Sigmoid colon (tissue), 7 donors: ENCODE data around the gene PPP2R2C. TPM values are rescaled to one million over a fixed set of nuclear protein-coding genes. Genes with fewer than 3 reads are reported as not detected.

Experiments
- DNase-seq: peaks from one replicate; pipeline ENCODE4 v3.0.0-alpha.2; 2019
- H3K27ac ChIP-seq, 4 donors: fragments of 200-600 bp; sonication (generic); one replicate each; pipeline ENCODE4 v1.5.1; 2016 to 2019; ENCODE audit warnings: mild to moderate bottlenecking in 1 of 4
- H3K27me3 ChIP-seq, 3 donors: fragments of 200-600 bp; sonication (generic); one replicate each; pipeline ENCODE4 v1.5.1; 2019; ENCODE audit warnings: mild to moderate bottlenecking in 1 of 3
- H3K36me3 ChIP-seq, 4 donors: fragments of 200-600 bp; sonication (generic); one replicate each; pipeline ENCODE4 v1.5.1; 2016 to 2019
- H3K4me1 ChIP-seq, 4 donors: fragments of 200-600 bp; sonication (generic); one replicate each; pipeline ENCODE4 v1.5.1; 2017 to 2019
- H3K4me3 ChIP-seq, 4 donors: fragments of 200-600 bp; sonication (generic); one replicate each; pipeline ENCODE4 v1.5.1; 2017 to 2019; ENCODE audit warnings: mild to moderate bottlenecking in 2 of 4, moderate library complexity in 1 of 4
- H3K9me3 ChIP-seq, 4 donors: fragments of 200-600 bp in 3 of 4; sonication (generic) in 3 of 4; one replicate each; pipeline versions ENCODE4 v1.5.1 to v1.6.1; 2013 to 2019
- EP300 ChIP-seq, 4 donors: sonication (generic); formaldehyde crosslinking; IDR thresholded peaks; one replicate each; pipeline ENCODE4 v1.6.1; 2017; ENCODE audit warnings: antibody characterized with exemption in 4 of 4
- POLR2A ChIP-seq, 2 donors: fragments of 450-650 bp; IDR thresholded peaks; one replicate each; pipeline ENCODE4 v1.6.1; 2016; ENCODE audit warnings: antibody characterized with exemption in 2 of 2, mild to moderate bottlenecking in 2 of 2, moderate library complexity in 2 of 2
- POLR2AphosphoS5 ChIP-seq, 4 donors: sonication (generic); formaldehyde crosslinking; IDR thresholded peaks; one replicate each; pipeline ENCODE4 v1.6.1; 2017; ENCODE audit warnings: antibody characterized with exemption in 4 of 4
- WGBS, 2 donors: extraction: QIAGEN DNeasy Blood & Tissue Kit; methylation state at CpG; one replicate each; pipeline ENCODE4 v1.1.7; 2013; 5-methylcytosine and 5-hydroxymethylcytosine counted together
- intact Hi-C: fragments of 100-400 bp; cut with DNase I; formaldehyde crosslinking; loops from one replicate; pipeline ENCODE4 v1.15.1; 2023
- polyA plus RNA-seq, 3 donors: library from polyadenylated mRNA; stranded (reverse); fragments of 200-250 nt; gene quantifications; one replicate each; pipeline ENCODE4 v1.2.3, GENCODE V29; 2013
- total RNA-seq, 4 donors: library from RNA; depleted of rRNA; stranded (reverse); fragments of >200 nt; gene quantifications; one replicate each; pipeline ENCODE4 v1.1.0, GENCODE V29; 2016
- TF ChIP-seq, protein P1 (sequence below), 4 experiments: fragments of 450-650 bp in 3 of 4; fragments of 200-600 bp in 1 of 4; IDR thresholded peaks; one replicate each; pipeline ENCODE4 v1.5.1; 2016 to 2019; ENCODE audit warnings: antibody characterized with exemption in 4 of 4, mild to moderate bottlenecking in 3 of 4, moderate library complexity in 2 of 4
- donor health status: healthy with polysubstance abuse.
- donor health status: Bipolar disorder and iron deficiency.
- donor health status: healthy.

The PPP2R2C gene
- total and polyA plus RNA-seq, 7 donors = 0.49 to 2.8 (median 1.1) TPM; not detected in 2

DNA sequence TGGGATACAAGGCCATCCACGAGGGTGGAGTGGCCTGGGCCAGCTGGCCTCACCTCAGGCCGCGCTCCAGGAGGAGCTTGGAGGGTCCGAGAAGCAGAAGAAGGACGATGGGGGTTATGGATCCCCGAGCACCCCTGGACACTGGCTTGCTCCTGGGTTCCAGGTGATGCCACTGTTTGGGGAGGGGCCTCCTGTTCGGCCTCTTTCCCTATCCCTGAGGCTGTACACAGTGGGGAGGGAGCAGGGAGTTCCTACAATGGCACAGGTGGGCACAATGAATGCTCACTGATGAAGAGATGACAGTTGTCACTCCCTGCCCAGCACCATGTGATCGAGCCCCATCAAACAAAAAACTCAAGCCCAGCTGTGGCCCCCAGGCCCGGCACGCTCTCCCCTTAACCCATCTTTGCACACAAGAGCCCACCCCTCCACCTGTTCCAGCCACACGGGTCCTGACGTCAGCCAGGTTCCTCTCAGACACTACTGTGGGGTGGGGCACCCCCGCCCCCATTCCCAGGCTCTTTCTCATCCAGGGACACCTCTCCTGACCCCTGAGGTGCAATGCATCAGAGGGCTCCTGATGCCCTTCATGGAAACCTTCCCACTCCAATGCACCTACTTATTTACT is 132.5 kb downstream of the PPP2R2C start:
- H3K4me3 ChIP-seq = no peak overlapping the region
- DNase-seq = no peak
- WGBS, 2 donors = 77 to 82% methylated on average over 13 of the region's 13 CpGs
- no peaks in the 10 kb centered on the region for H3K36me3 ChIP-seq
- no peak overlapping the region for H3K27ac ChIP-seq
- peaks cover 6 to 53% (median 24%) of the 10 kb centered on the region in 3 donors for H3K27me3 ChIP-seq
- no peaks in the 10 kb centered on the region for H3K4me1 ChIP-seq
- H3K9me3 ChIP-seq = no peaks in the 10 kb centered on the region
- TF ChIP-seq POLR2AphosphoS5 (IDR thresholded peaks at IDR 0.05) (no peak), POLR2A (IDR thresholded peaks at IDR 0.05) (no peak), EP300 (IDR thresholded peaks at IDR 0.05) (no peak)
- TF ChIP-seq, protein P1, sequence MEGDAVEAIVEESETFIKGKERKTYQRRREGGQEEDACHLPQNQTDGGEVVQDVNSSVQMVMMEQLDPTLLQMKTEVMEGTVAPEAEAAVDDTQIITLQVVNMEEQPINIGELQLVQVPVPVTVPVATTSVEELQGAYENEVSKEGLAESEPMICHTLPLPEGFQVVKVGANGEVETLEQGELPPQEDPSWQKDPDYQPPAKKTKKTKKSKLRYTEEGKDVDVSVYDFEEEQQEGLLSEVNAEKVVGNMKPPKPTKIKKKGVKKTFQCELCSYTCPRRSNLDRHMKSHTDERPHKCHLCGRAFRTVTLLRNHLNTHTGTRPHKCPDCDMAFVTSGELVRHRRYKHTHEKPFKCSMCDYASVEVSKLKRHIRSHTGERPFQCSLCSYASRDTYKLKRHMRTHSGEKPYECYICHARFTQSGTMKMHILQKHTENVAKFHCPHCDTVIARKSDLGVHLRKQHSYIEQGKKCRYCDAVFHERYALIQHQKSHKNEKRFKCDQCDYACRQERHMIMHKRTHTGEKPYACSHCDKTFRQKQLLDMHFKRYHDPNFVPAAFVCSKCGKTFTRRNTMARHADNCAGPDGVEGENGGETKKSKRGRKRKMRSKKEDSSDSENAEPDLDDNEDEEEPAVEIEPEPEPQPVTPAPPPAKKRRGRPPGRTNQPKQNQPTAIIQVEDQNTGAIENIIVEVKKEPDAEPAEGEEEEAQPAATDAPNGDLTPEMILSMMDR (IDR thresholded peaks at IDR 0.05) = no peak
- intact Hi-C loops = no loop called here

DNA sequence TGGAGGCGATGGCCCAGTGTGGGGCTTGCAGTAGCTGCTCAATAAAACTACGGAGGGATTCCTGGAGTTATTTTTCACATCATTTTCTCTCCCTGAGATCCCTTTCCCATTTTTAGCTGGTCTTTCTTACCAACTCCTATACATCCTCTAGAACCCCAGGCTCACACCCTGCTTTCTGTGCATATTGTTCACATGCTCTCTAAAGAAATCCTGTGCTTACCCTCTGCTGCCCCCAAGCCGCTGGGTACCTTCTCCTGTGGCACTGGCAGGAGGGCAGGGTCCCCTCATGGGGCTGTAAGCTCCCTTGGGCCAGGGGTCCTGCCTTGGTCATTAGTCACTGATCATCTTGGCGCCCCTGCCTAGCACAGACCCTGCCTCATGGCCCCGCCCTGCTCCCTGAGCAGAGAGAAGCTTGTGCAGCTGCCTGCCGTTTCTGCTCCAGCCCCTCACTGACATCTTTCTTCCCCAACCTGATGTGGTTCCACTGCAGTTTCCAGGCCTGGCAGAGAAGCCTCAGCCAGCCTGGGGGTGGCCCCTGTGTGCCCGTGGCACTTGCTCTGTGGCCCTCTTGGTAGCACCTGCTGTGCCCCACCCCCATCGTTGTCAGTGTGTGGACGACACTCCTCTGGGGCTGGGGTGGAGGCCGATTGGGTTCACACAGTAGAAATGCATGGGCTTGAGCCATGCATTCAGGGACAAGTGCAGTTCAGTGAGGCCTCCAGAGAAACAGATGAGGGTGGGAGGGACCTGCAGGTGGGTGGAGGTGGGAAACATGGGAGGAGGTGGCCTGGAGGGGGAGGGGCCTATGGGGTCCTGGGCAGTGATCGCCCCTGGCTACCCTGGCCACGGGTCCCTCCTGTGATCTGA is 133.2 kb downstream of the PPP2R2C start:
- Histone ChIP-seq H3K36me3 (no peaks in the 10 kb centered on the region), H3K27me3 (peaks cover 6 to 60% (median 24%) of the 10 kb centered on the region in 3 donors), H3K4me1 (no peaks in the 10 kb centered on the region), H3K4me3 (no peak overlapping the region), H3K27ac (no peak overlapping the region), H3K9me3 (no peaks in the 10 kb centered on the region)
- WGBS, 2 donors = 55 to 72% methylated on average over 12 of the region's 12 CpGs
- no peak for DNase-seq
- no peak for TF ChIP-seq POLR2A (IDR thresholded peaks at IDR 0.05)
- TF ChIP-seq, protein P1 (IDR thresholded peaks at IDR 0.05) = no peak
- no peak for TF ChIP-seq POLR2AphosphoS5 (IDR thresholded peaks at IDR 0.05)
- no peak for TF ChIP-seq EP300 (IDR thresholded peaks at IDR 0.05)
- intact Hi-C loops = no loop called here

DNA sequence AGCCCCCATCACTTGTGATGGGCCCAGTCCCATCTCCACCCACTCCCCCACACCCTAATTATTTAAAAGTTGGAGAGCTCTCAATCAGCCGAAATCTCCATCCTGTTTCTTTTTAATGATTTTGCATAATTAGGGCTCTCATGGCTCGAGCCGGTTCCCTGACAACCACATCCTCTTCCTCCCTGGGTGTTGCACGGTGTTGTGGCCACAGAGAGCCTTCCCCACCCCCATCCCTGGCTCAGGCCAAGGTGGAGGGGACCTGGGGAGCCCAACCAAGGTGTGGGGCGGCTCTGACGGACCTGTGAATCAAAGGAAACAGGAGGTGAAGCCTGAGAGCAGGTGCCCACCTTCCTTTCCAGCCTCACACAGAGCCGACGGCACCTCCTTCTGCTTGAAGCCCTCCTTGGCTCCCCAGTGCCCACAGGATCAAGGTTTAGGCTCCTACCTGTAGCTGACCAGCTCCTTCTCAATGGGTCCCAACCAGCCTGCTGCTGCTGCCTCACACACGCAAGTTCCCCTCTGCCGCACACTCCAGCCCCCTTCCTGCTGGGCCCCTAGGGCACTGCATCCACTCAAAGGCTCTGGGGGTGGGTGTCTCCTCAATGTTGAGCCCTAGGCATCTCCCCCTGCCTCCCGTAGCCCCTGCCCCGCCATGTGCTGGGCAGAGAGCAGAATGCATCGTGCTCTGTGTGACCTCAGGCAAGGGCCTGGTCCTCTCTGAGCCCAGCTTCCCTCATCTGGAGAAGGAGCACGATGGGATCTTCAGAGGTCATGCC is 134.1 kb downstream of the PPP2R2C start:
- H3K27me3 ChIP-seq = peaks cover 6 to 65% (median 24%) of the 10 kb centered on the region in 3 donors
- H3K27ac ChIP-seq = no peak overlapping the region
- H3K4me3 ChIP-seq = no peak overlapping the region
- peaks cover 0 to 3% (median 0%) of the 10 kb centered on the region in 4 donors for H3K9me3 ChIP-seq
- no peaks in the 10 kb centered on the region for H3K4me1 ChIP-seq
- WGBS, 2 donors = 48 to 62% methylated on average over 14 of the region's 14 CpGs
- H3K36me3 ChIP-seq = no peaks in the 10 kb centered on the region
- intact Hi-C loops = no loop called here
- TF ChIP-seq EP300 (IDR thresholded peaks at IDR 0.05) = no peak
- TF ChIP-seq POLR2A (IDR thresholded peaks at IDR 0.05) = no peak
- no peak for TF ChIP-seq POLR2AphosphoS5 (IDR thresholded peaks at IDR 0.05)
- TF ChIP-seq, protein P1 (IDR thresholded peaks at IDR 0.05) = no peak
- DNase-seq = no peak

DNA sequence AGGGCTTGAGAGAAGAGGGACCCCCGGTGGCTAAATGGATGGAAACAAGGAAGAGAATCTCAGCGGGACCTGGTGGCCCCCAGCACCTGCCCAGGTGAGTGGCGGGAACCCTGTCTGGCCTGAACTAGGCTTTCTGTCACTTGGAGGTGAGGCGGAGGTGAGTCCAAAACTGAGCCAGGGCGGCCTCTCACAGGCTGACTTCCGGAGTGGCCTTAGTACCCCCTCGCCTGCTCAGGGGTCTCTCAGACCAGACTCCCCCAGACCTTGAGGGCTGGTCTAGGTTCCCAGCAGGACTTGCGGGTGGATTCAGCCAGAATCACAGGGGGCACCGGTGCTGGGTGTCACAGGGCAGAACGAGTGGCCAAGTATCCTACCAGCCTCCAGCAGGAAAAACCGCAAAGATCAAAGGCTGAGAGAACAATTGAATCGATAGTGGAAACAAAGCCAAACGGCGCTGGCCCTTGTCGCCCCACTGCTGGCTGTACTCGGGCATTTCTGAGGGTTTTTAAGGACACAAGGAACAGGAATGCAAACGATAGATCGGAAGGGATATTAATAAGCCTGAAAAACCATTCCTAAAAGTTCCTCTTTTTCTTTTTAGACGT is 135.0 kb downstream of the PPP2R2C start:
- no peak for DNase-seq
- Histone ChIP-seq H3K27ac (no peak overlapping the region), H3K4me1 (no peaks in the 10 kb centered on the region), H3K9me3 (peaks cover 0 to 3% (median 0%) of the 10 kb centered on the region in 4 donors), H3K27me3 (peaks cover 6 to 73% (median 24%) of the 10 kb centered on the region in 3 donors), H3K4me3 (no peak overlapping the region), H3K36me3 (no peaks in the 10 kb centered on the region)
- no peak for TF ChIP-seq POLR2A (IDR thresholded peaks at IDR 0.05)
- TF ChIP-seq POLR2AphosphoS5 (IDR thresholded peaks at IDR 0.05) = no peak
- no peak for TF ChIP-seq EP300 (IDR thresholded peaks at IDR 0.05)
- TF ChIP-seq, protein P1 (IDR thresholded peaks at IDR 0.05) = no peak
- 15 to 22% methylated on average over 19 of the region's 19 CpGs for WGBS, 2 donors
- intact Hi-C loops = no loop called here
